ENCODE results near the gene ARL16.
"Not testable (repeated sequence)": the region's sequence is repeated elsewhere in the genome, so short reads cannot be mapped to it uniquely, and the experiment has no call there.

The ARL16 gene

DNA sequence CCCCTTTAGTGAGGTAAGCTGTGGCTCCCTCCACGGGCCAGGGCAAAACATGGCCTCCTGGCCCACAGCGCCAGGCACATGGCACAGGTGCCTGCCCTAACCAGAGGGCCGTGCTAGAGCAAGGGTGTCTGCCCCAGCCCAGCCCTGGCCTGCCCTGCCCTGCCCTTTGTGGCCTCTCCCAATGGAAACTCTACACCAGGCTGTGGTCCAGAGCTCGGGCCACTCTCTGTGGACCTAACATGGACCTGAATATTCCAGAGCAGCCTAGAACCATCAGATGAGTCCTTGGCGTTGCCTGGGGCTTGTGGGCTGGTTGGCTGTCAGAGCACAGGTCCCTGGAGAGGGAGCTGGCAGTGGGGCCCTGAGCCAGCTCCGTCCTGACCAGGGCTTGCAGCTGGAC is 11.6 kb upstream of the ARL16 start:
- no peak for DNase-seq (ENCODE audit: low read depth)

DNA sequence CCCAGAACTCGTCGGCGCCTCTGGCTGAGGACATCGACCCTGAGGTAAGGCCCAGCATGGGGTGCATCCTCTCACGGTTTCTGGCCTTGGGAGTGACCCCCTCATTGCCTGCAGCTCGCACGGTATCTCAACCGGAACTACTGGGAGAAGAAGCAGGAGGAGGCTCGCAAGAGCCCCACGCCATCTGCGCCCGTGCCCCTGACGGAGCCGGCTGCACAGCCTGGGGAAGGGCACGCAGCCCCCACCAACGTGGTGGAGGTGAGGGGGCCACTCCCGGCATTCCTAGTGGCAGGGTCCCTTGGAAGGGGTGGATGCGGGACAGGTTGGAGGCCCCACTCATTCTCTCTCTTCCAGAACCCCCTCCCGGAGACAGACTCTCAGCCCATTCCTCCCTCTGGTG is 11.2 kb upstream of the ARL16 start:
- no peak for DNase-seq (ENCODE audit: low read depth)

DNA sequence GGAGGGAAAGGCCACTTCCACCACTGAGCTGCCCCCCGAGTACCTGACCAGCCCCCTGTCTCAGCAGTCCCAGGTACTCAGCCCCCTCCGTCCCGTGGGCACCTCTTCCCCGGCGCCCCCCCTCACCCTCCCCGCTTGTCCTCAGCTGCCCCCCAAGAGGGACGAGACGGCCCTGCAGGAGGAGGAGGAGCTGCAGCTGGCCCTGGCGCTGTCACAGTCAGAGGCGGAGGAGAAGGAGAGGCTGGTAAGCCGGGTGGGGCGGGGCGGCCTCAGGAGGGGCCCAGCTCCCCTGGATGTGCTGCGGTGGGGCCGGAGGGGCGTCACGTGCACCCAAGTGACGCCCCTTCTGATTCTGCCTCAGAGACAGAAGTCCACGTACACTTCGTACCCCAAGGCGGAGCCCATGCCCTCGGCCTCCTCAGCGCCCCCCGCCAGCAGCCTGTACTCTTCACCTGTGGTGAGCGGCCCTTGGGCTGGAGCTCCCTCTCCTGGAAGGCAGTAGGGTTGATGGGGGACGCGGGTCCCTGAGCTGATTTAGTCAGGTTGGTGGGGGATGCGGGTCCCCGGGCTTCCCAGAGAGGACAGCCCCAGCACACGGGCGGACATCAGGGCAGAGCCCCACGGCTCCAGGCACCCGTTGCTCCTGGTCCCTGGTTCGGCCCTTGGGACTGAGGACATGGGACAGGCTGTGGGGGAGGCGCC is 10.1 kb upstream of the ARL16 start:
- no peak for DNase-seq (ENCODE audit: low read depth)

DNA sequence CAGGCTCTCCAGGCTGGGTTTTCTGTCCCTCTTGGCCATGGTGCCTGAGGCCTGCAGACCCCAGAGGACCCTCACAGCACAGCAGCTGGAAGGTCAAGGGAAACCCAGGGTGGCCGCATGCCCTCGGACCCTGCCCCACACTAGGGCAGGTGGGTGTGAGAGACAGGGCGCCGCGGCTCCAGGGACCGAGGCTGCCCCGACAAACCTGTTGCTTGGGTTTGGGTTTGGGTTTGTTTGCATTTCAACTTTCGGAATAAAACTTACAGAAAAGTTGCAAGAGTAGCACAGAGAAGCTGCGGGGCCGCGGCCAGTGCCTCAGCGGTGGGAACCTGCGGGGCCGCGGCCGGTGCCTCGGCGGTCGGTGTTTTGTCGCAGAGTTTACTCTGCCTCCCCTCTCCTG is 8.0 kb upstream of the ARL16 start:
- no peak for DNase-seq (ENCODE audit: low read depth)

DNA sequence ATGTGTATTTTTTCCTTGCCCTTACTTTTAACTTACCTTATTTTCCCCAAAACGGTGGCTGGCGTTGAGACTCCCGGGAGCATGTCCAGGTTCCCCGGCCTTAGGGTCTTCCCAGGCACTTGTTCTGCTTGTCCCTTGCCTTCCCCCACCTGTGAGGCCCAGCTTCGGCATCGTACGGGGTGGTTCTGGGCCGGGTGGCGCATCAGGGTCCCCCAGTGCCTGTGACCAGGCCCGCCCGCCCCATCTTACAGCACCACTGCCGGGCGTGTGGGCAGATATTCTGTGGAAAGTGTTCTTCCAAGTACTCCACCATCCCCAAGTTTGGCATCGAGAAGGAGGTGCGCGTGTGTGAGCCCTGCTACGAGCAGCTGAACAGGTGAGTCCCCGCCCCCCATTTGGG is 7.6 kb upstream of the ARL16 start:
- DNase-seq (ENCODE audit: low read depth) = no peak

DNA sequence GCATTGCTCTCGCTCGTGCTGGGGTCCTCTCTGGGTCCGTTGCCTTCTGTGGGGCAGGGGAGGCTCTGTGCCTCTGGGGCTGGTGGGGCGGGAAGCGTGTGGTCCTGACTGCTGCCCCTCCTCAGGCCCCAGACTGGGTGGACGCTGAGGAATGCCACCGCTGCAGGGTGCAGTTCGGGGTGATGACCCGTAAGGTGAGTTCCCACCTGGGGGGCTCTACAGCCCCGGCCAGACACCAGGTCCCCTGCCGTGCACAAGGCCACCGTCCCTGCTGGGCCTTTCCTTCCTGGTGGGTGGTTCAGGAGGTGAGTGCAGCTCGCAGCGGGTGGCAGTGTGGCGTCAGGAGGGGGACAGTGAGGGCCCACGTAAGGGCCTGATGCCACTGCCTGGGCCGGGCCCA is 7.0 kb upstream of the ARL16 start:
- DNase-seq (ENCODE audit: low read depth) = no peak

DNA sequence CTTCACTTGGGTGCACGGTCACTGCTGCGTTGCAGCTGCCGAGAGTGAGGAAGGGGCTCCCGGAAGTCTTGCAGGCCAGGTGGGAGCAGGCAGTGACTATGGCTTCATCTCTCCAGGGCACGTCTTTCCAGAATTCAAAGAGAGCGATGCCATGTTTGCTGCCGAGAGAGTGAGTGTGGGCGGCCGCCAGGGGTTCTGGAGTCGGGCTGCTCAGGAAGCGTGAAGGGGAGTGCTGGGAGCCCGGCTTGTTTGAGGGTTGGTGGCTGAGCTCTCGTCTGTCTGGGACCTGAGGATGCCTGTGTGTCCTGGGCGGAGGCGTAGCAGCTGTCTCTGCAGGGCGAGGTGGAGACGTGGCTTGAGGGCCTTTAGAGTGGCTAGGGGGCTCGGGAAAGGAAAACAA is 6.5 kb upstream of the ARL16 start:
- no peak for DNase-seq (ENCODE audit: low read depth)

DNA sequence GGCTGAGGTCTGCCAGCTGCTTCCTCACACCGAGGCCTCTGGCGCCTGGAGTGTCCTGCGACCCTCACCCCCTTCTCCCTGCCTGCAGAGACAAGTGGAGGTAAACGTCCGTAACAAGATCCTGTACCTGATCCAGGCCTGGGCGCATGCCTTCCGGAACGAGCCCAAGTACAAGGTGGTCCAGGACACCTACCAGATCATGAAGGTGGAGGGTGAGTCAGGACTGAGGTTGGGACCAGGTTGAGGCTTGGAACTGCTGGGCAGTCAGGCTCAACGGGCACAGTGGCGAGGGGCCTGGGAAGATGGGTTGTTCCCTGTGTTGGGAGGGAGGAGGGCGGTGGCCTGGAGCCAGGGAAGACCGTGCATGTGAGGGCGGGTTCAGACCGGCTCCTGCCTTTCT is 5.0 kb upstream of the ARL16 start:
- DNase-seq (ENCODE audit: low read depth) = no peak

DNA sequence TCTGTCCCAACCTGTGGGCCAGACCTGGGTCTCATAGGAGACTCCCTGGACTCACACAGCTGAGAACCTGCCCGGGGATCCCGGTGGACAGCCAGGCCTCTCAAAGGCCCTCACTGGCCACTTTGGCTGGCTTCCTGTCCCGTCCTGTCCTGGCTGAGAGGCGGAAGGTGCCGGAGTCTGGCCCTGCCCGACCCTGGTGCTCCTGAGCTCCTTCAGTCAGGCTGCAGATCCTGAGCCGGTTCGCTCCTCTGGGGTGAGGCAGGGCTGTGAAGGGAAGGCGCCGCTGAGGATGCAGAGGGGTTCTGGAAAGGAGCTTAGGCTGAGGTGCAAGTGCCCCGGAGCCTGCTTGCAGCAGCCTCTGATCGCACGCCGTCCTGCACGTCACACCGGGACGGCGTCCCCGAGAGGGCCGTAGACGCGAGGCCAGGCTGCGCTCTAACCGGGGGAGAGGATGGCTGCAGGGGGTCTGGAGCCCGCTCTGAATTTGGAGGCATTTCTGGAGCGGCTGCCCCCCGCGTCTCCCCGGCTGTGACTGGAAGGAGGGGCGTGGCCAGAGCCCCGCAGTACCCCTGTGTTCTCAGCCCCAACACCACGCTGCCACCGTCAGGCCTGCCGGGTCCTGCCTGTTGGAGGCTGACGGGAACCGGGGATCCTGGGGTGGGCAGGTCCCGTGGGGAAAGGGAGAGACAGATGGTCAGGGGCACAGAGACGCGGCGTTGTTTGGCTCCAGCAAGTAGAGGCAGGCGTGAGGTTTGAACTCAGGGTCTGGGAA is 4.4 kb upstream of the ARL16 start:
- DNase-seq (ENCODE audit: low read depth) = no peak

DNA sequence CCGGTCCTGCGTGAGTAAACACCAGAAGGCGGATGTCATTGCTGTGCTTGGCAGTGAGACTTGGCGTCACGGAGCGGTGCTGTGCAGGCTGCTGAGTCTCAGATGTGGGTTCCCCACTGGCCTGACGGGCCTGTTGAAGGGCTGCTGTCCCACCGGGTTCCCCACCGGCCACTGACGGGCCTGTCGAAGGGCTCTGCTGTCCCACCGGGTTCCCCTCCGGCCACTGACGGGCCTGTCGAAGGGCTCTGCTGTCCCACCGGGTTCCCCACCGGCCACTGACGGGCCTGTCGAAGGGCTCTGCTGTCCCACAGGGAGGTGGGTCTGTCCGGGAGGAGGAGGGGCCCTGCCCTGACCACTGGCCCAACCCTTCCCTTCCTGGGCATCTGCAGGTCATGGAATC is 3.0 kb upstream of the ARL16 start:
- DNase-seq (ENCODE audit: low read depth) = no peak

DNA sequence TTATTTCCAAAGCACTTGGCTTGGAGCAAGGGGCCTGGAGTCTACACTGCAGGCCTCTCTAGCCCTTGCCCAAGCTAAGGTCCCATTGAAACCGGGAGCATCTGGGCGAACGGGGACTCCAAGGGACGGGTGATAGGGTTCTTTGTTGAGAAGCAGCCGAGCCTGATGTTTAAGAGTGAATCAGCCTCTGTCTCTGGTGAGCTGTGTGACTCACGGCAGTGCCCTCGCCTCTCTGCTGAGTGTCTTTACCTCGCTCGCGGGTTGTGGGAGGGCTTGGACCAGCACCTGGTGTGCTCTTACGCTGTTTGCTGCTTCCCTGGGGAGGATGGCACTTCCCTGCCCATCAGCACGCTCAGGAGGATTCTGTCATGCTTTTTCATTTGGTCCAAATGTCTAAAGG is 1.5 kb upstream of the ARL16 start:
- DNase-seq (ENCODE audit: low read depth) = no peak

DNA sequence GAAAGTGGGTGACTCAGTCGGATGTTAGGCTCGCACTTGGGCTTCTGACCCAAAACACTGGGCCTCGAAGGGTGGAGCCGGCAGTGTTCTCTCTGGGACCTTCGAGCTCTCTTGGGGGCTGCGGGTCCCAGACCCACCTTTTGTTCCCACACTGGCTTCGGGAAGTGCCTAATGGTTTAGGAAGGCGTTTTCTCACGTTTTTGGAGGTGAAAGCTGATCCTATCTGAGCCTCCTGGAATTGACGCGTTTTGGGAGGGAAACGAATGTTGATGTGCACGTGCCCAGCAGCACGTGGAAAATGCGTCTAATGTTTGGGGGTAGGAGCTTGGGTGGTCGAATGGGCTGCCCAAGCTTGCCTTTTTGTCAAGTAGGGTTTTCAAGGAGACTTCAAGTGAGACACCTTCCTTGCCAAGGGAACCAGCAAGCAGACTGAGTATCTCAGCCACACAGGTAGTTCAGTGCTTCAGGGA is 880 bp upstream of the ARL16 start:
- no peak for DNase-seq (ENCODE audit: low read depth)

DNA sequence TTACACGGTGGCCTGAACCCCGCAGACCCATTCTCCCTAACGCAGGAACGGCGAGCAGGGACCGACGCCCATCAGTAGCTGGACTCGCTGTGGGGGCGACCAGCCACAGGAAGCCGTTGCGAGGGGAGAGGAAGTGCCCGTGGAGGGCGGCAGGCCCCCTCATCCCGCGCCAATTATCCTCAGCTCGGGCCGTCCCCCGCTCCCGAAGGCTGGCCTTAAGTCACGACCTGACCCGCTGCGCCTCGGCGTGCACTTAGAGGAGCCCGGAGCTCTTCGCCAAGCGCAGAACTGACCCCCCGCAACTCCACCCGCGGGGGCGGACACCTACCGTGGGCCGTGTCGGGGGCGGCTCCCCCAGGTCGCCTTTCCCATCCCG is 401 bp downstream of the ARL16 start:
- DNase-seq (ENCODE audit: low read depth) = no peak

DNA sequence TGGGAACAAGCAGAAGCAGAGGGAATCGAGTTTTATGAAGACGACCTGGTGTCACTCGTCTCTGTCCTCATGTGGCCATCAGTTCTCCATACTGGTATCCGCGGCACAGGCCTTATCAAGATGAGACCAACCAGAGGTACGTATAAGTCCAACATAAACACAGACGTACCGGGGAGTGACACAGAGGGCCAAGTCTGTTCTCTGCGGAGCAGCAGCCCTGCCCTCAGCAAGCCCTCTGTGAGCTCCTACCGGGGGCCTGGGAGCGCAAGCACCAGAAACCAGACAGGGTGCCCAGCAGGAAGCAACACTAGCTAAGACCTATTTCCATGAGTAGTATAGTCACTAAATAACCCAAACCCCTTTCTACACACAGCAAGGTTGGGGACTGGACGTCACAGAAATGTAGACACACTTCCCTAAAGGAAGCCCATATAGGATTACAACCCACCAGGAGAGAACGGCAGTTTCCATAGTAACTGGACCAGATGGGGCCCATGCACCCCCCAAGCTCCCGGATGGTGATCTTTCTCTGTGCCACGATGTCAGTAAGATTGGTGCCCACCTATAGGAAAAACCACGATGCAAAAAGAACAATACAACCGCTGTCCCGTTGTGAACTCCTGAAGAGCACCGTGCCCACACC is 911 bp downstream of the ARL16 start:
- no peak for DNase-seq (ENCODE audit: low read depth)

DNA sequence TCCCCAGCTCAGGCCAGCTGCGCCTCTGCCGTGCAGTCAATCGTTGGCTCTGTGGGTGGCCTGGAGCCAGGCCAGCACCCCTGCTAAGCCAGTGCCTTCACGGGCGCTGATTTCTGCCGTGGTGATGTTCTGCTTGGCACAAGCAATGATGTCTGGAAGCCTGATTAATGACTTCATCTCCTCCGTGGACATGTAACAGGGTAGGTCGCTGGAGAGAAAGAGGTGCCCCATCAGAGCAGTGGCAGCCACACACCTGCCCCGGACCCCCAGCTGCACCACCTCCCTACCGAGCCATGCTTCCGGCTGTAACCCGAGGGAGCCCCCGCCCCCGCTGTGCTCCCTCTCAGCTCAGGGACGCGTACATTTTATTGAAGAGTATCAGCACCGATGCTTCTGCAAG is 1.9 kb downstream of the ARL16 start:
- no peak for DNase-seq (ENCODE audit: low read depth)

DNA sequence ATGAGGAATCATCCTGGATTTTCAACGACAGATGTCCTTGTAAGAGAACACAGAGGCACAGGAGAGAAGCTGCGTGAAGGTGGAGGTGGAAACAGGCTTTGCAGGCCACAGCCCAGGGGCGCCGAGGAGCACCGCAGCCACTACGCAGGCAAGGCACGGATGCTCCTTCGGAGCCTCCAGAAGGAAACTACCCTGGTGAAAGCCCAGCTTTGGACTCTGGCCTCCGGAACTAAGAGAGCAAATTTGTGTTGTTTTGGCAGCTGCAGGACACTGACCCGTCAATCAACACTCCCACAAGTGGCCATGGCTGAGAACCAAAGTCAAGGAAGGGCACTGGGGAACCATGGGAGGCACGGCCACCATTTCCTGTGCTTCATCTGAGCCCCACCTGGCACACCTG is 3.4 kb downstream of the ARL16 start:
- DNase-seq (ENCODE audit: low read depth) = no peak

DNA sequence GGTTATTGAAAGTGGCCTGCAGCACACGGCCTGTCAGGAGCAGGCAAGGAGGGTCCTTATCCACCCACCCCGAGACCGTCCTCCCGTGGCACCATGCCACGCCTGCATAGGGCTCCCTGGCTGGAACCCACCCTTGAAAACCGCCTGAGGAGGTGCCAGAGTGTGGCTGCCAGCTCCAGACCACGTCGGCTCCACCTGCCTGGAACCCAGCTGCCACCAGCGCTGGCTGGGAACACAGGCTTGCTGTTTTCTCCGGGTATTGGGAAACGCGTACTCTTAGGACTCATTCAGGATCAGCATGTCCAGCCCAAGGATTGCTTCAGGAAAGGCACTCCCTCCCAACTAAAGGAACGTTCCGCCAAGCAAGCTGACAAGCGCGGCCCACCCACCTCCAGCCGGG is 6.7 kb downstream of the ARL16 start:
- no peak for DNase-seq (ENCODE audit: low read depth)

DNA sequence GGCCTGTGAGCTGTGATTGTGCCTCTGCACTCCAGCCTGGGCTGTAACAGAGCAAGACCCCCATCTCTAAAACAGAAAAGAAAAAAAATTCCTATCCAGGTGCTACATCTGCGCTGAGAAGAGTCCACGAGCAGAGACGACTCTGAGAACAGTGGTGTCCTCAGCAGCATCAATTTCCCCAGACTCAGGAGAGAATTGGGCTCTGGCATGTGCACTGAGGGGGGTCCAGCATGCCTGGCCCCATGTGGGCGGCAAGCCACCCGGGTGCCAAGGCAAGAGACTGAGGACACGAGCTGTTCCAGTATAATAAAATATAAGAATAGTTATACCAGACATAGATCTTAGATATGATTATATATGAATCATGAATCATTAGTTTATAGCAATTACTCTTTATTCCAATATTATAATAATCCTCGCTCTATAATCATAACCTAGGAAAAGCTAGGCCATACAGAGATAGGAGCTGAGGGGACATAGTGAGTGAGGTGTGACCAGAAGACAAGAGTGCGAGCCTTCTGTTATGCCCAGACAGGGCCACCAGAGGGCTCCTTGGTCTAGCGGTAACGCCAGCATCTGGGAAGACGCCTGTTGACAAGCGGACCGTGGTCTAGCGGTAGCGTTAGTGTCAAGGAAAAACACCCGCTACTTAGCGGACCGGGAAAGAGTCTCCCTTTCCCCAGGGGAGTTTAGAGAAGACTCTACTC is 7.9 kb downstream of the ARL16 start:
- DNase-seq (ENCODE audit: low read depth) = not testable (repeated sequence)

DNA sequence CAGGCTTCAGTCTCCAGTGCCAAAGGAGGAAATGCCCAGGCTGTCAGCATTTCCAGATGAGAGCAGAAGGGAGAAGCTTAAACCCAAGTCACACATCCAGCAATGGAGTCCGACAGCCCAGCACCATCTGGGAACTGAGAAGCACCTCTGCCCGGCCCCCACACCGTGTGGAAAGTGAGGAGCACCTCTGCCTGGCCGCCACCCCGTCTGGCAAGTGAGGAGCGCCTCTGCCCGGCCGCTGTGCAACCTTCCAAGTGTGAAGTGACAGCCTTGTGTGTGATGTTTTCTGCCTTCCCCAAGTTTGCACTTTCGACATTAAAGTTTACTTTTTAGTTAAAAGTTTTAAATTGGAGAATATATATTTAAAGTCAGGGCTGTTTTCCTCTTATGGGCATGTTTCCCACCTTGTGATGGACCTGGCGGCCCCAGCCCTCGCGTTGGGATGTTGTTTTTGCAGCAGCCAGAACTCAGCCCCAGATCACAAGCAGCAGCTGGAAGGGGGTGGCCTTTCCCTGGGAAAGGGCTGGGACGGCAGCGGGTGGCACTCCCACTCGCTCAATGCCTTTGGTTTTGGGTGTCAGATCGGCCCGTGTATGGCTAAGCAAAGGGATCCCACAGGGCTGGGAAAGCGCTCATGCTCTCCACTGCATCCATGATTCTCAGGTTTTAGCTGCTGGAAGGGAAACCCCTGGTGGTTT is 9.9 kb downstream of the ARL16 start:
- no peak for DNase-seq (ENCODE audit: low read depth)

DNA sequence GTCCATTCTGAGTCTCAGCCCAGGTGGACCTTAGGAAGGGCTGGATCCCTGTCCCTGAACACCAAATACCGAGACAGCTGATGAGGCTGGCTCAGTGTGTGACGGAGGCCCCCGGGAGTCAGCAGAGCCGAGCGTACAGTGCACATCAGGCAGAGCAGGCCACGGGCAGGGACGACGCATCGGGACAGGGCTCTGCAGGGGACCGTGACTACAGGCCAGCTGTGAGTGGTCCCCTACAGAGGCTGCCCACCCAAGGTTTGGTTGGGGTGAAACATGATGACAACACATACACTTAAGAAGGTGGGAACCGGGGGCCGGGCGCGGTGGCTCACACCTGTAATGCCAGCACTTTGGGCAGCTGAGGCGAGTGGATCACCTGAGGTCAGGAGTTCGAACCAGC is 10.6 kb downstream of the ARL16 start:
- DNase-seq (ENCODE audit: low read depth) = no peak

DNA sequence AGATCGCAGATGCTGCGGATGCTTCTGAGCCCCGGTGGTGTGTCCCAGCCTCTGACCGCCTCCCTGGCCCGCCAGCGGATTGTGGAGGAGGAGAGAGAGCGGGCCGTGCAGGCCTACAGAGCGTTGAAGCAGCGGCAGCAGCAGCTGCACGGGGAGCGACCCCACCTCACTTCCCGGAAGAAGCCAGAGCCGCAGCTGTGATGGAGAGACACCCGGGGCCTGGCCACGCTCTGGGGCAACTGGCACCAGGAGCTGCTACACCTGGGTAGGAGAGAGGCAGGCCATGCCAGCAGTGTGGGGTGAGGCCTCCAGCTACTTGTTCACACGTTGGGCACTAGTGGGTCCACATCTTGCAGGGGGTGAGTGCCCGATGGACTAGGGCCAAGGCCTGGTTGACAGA is 11.1 kb downstream of the ARL16 start:
- no peak for DNase-seq (ENCODE audit: low read depth)

DNA sequence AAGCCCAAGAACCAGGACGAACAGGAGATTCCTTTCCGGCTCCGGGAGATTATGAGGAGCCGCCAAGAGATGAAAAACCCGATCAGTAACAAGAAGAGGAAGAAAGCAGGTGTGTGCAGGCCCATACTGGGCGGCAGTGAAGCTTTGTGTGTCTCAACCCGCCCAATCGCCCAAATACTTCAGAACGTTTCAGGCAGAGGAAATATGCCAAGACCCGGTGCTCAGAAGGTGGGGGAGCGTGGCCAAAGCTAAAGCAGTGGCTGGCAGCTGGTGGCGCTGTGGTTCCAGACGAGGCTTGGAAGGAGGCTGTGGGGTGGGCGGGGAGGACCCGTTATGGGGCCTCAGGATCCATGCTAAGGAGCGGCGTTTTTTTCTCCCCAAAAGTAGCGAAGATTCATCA is 15.8 kb downstream of the ARL16 start:
- no peak for DNase-seq (ENCODE audit: low read depth)
